ENCODE data around the gene TTC3.

TTC3 gene

DNA sequence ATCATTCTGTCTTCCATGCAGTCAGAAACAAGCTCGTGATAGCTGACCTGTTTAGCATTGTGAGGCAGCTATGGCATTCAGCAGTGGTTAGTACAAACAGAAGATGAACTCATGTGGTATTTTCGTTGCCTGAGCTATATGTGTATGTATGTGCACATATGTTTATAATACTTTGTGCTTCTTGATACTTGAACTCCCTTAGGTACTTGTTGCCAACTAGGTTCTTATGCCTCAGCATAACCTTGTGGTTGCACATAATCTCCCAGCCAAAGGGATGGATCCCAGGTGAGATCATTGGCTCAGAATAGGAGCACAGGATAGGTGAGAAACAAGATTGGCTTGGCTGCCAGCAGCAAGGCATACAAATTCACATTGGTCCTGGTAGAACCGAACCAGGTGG is 108.0 kb downstream of the TTC3 start:
- DNase-seq (ENCODE audit: low read depth, low spot score) = no peak
- no peak overlapping the region for H3K4me3 ChIP-seq (ENCODE audit: low read length)

DNA sequence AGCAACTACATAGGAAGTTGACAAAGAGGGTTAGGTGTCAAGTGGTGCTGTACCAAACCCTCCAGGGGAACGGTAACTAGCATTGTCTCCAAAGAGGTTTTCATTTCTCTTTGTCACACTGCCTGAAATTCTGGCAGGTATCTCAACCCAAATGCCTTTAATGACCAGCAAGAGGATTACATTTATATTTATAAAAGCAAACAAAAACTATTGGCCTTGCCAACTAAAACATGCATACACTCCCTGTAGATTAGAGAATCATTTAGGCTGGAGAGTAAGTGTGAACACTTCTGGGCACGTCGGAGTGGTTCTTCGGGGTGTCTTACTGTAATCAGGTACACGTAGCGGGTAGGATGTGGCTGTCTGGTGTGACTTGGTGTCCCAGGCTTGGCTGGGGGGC is 109.2 kb downstream of the TTC3 start:
- no peak overlapping the region for H3K4me3 ChIP-seq (ENCODE audit: low read length)
- DNase-seq (ENCODE audit: low read depth, low spot score) = no peak

- no peak for DNase-seq (ENCODE audit: low read depth, low spot score)
- H3K4me3 ChIP-seq (ENCODE audit: low read length) = no peak overlapping the region
These were observed 110.7 kb downstream of the TTC3 start for GRCh38 chr21:37183749-37184148.

- no peak for DNase-seq (ENCODE audit: low read depth, low spot score)
- no peak overlapping the region for H3K4me3 ChIP-seq (ENCODE audit: low read length)
These were observed 111.9 kb downstream of the TTC3 start for GRCh38 chr21:37184784-37185593.

DNA sequence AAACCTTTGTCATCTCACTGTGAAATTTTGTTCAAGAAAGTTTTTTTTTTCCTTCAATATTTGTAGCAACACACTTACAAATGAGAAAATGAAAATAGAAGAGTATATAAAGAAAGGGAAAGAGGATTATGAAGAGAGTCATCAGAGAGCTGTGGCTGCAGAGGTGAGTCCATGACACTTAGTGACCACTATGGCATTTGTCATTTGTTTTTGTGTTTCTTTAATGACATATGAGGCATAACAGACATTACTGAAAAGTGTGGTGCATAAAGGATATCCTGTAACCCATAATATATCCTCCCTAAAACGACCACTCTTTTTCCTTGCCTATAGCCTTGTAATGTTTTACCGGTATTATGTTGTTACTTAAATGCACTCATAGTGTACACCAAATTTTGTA is 113.9 kb downstream of the TTC3 start:
- DNase-seq (ENCODE audit: low read depth, low spot score) = no peak
- no peak overlapping the region for H3K4me3 ChIP-seq (ENCODE audit: low read length)

GRCh38 chr21:37188825-37189224 is 115.8 kb downstream of the TTC3 start:
- no peak for DNase-seq (ENCODE audit: low read depth, low spot score)
- H3K4me3 ChIP-seq (ENCODE audit: low read length) = no peak overlapping the region

DNA sequence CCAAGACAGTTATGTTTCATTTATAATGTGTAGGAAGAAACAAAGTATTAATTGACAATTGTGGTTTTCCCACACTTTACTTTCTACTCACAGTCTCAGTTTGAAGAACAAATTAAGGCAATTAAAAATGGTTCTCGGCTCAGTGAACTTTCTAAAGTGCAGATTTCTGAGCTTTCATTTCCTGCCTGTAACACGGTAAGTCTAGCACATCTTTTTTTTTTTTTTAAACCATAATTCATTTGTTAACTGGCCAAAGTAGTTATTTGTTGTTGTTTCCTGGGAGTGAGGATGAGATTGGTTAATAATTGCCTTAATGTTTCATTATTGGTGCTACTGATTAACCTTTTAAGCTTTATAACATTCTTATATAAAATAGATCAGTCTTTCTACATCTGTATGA is 119.0 kb downstream of the TTC3 start:
- DNase-seq (ENCODE audit: low read depth, low spot score) = no peak
- no peak overlapping the region for H3K4me3 ChIP-seq (ENCODE audit: low read length)

DNA sequence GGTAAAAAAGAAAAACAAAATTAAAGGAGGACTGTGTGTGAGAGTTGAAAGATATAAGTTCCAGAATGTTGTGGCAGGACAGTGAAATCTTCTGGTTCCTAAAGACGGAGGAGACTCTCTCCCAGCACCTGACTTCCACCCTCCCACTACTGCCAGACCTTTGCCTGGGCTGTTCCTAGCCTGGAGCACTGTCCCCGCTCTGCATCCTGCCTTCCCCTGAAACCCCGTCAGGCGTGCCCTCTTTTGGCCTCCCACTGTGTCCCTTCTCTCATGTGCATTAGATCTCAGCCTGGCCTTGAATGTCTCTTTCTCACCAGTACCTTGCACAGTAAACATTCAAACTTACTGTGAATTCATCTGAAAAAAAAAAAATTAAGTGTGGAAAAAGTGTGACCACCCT is 120.0 kb downstream of the TTC3 start:
- DNase-seq (ENCODE audit: low read depth, low spot score) = no peak
- H3K4me3 ChIP-seq (ENCODE audit: low read length) = no peak overlapping the region

GRCh38 chr21:37193676-37194075 is 120.6 kb downstream of the TTC3 start:
- no peak overlapping the region for H3K4me3 ChIP-seq (ENCODE audit: low read length)
- no peak for DNase-seq (ENCODE audit: low read depth, low spot score)

- no peak overlapping the region for H3K4me3 ChIP-seq (ENCODE audit: low read length)
- no peak for DNase-seq (ENCODE audit: low read depth, low spot score)
These were observed 122.0 kb downstream of the TTC3 start for GRCh38 chr21:37195059-37195458.

GRCh38 chr21:37195610-37196009 is 122.6 kb downstream of the TTC3 start:
- H3K4me3 ChIP-seq (ENCODE audit: low read length) = no peak overlapping the region
- DNase-seq (ENCODE audit: low read depth, low spot score) = no peak

GRCh38 chr21:37196847-37197246 is 123.8 kb downstream of the TTC3 start:
- DNase-seq (ENCODE audit: low read depth, low spot score) = no peak
- no peak overlapping the region for H3K4me3 ChIP-seq (ENCODE audit: low read length)

DNA sequence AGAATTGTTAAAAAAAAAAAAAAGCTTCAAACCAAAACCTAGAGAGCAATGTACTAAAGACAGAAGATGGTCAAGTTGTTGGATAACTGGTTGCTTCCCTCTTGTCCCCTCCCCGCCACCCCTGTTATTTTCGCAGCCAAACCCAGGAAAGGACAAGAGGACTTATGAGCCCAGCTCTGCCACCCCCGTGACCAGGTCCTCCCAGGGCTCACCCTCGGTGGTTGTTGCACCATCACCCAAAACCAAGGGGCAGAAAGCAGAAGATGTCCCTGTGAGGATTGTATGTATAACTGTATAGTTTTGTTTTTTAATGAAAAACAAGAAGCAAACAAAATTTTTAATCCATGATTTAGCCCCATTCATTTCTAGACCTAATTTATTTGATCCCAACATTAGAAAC is 124.7 kb downstream of the TTC3 start:
- no peak overlapping the region for H3K4me3 ChIP-seq (ENCODE audit: low read length)
- no peak for DNase-seq (ENCODE audit: low read depth, low spot score)

GRCh38 chr21:37199057-37199924 is 126.2 kb downstream of the TTC3 start:
- H3K4me3 ChIP-seq (ENCODE audit: low read length) = no peak overlapping the region
- DNase-seq (ENCODE audit: low read depth, low spot score) = no peak

GRCh38 chr21:37200641-37201480 is 127.8 kb downstream of the TTC3 start:
- no peak for DNase-seq (ENCODE audit: low read depth, low spot score)
- no peak overlapping the region for H3K4me3 ChIP-seq (ENCODE audit: low read length)

- no peak for DNase-seq (ENCODE audit: low read depth, low spot score)
- H3K4me3 ChIP-seq (ENCODE audit: low read length) = no peak overlapping the region
These were observed 129.4 kb downstream of the TTC3 start for GRCh38 chr21:37202221-37203110.

DNA sequence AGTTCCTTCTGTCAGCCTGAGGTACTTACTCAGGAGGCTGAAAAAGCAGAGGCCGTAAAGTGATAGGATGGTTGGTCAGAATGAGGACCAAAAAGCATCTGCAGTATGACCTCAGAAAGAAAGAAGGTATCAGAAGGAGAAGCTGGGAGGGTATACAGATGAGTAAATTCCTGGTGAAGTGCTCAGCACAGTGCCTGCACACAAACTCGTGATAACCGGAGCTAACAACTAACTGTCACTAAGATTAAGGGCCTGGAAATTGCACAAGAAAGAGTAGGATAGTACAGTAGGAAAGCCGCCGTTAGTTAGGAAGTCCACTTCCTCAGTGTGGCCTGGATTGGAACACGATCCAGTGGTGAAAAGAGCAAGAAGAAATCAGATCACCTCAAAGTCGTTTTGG is 131.5 kb downstream of the TTC3 start:
- H3K4me3 ChIP-seq (ENCODE audit: low read length) = no peak overlapping the region
- no peak for DNase-seq (ENCODE audit: low read depth, low spot score)

- DNase-seq (ENCODE audit: low read depth, low spot score) = no peak
- no peak overlapping the region for H3K4me3 ChIP-seq (ENCODE audit: low read length)
These were observed 133.4 kb downstream of the TTC3 start for GRCh38 chr21:37206496-37206895.
